Liver (tissue), 9 donors: Measurements from ENCODE around the gene KLHDC10. TPM values are rescaled to one million over a fixed set of nuclear protein-coding genes. Genes with fewer than 3 reads are reported as not detected.

Experiments used
- DNase-seq: peaks from one replicate; pipeline ENCODE4 v3.0.0-alpha.2; 2017; ENCODE audit warnings: low spot score
- H3K27ac ChIP-seq, 2 donors: one replicate each; pipeline ENCODE4 v1.7.0; 2013; ENCODE audit warnings: inconsistent platforms in 2 of 2, low read length in 2 of 2, control low read depth in 1 of 2, low read depth in 1 of 2, mild to moderate bottlenecking in 1 of 2
- H3K27me3 ChIP-seq, 4 donors: one replicate each; pipeline versions ENCODE4 v1.6.1 to v1.7.0; 2013; ENCODE audit warnings: low read length in 3 of 4, inconsistent platforms in 1 of 4, mild to moderate bottlenecking in 1 of 4, moderate library complexity in 1 of 4; ENCODE audit not compliant: control insufficient read depth in 4 of 4, insufficient read depth in 4 of 4
- H3K36me3 ChIP-seq, 4 donors: one replicate each; pipeline versions ENCODE4 v1.6.1 to v1.7.0; 2013; ENCODE audit warnings: low read length in 3 of 4, mild to moderate bottlenecking in 3 of 4, low read depth in 1 of 4, moderate library complexity in 1 of 4; ENCODE audit not compliant: control insufficient read depth in 4 of 4, insufficient read depth in 3 of 4
- H3K4me1 ChIP-seq, 4 donors: one replicate each; pipeline versions ENCODE4 v1.6.1 to v1.7.0; 2013; ENCODE audit warnings: low read length in 3 of 4, mild to moderate bottlenecking in 3 of 4, moderate library complexity in 1 of 4; ENCODE audit not compliant: control insufficient read depth in 4 of 4, insufficient read depth in 4 of 4
- H3K4me3 ChIP-seq, 3 donors: one replicate each; pipeline versions ENCODE4 v1.6.1 to v1.7.0; 2013; ENCODE audit warnings: low read length in 3 of 3, control low read depth in 1 of 3, low read depth in 1 of 3, mild to moderate bottlenecking in 1 of 3
- H3K9ac ChIP-seq, 2 donors: one replicate each; pipeline ENCODE4 v1.7.0; 2013; ENCODE audit warnings: low read length in 2 of 2, mild to moderate bottlenecking in 2 of 2, moderate library complexity in 2 of 2, control low read depth in 1 of 2, low read depth in 1 of 2
- H3K9me3 ChIP-seq, 4 donors: one replicate each; pipeline versions ENCODE4 v1.6.1 to v1.7.0; 2013; ENCODE audit warnings: low read length in 3 of 4; ENCODE audit not compliant: control insufficient read depth in 4 of 4
- ATF3 ChIP-seq: IDR thresholded peaks from 2 replicates; pipeline ENCODE4 v1.6.1; 2016; ENCODE audit warnings: antibody characterized with exemption
- EGR1 ChIP-seq, 2 donors: IDR thresholded peaks; 2 replicates each; pipeline ENCODE4 v1.6.1; 2016 to 2018; ENCODE audit warnings: antibody characterized with exemption in 2 of 2, low read depth in 2 of 2
- FOXA1 ChIP-seq: IDR thresholded peaks from 2 replicates; pipeline ENCODE4 v1.6.1; 2016; ENCODE audit warnings: antibody characterized with exemption
- FOXA2 ChIP-seq: IDR thresholded peaks from 2 replicates; pipeline ENCODE4 v1.6.1; 2016; ENCODE audit warnings: antibody characterized with exemption
- GABPA ChIP-seq, 2 donors: IDR thresholded peaks in 1 of 2; conservative IDR thresholded peaks in 1 of 2; 2 replicates each; pipeline ENCODE4 v1.6.1; 2016; ENCODE audit warnings: antibody characterized with exemption in 2 of 2, mild to moderate bottlenecking in 1 of 2, moderate library complexity in 1 of 2
- HNF4A ChIP-seq, 2 donors: conservative IDR thresholded peaks; 2 replicates each; pipeline ENCODE4 v1.6.1; 2016; ENCODE audit warnings: antibody characterized with exemption in 2 of 2, mild to moderate bottlenecking in 2 of 2
- HNF4G ChIP-seq: IDR thresholded peaks from 2 replicates; pipeline ENCODE4 v1.6.1; 2016; ENCODE audit warnings: antibody characterized with exemption
- MAX ChIP-seq: IDR thresholded peaks from 2 replicates; pipeline ENCODE4 v1.6.1; 2016; ENCODE audit warnings: antibody characterized with exemption
- NR2F2 ChIP-seq: IDR thresholded peaks from 2 replicates; pipeline ENCODE4 v1.6.1; 2016; ENCODE audit warnings: antibody characterized with exemption
- RAD21 ChIP-seq, 2 donors: IDR thresholded peaks; 2 replicates each; pipeline ENCODE4 v1.6.1; 2016; ENCODE audit warnings: antibody characterized with exemption in 2 of 2, mild to moderate bottlenecking in 2 of 2
- RXRA ChIP-seq, 2 donors: IDR thresholded peaks; 2 replicates each; pipeline ENCODE4 v1.6.1; 2017 to 2018; ENCODE audit warnings: antibody characterized with exemption in 2 of 2, mild to moderate bottlenecking in 1 of 2
- SP1 ChIP-seq: IDR thresholded peaks from 2 replicates; pipeline ENCODE4 v1.6.1; 2018; ENCODE audit warnings: antibody characterized with exemption, mild to moderate bottlenecking
- TAF1 ChIP-seq: conservative IDR thresholded peaks from 2 replicates; pipeline ENCODE4 v1.6.1; 2016; ENCODE audit warnings: antibody characterized with exemption, mild to moderate bottlenecking
- YY1 ChIP-seq: IDR thresholded peaks from 2 replicates; pipeline ENCODE4 v1.6.1; 2016; ENCODE audit warnings: antibody characterized with exemption, mild to moderate bottlenecking
- ZBTB33 ChIP-seq: IDR thresholded peaks from 2 replicates; pipeline ENCODE4 v1.6.1; 2016; ENCODE audit warnings: antibody characterized with exemption
- WGBS: extraction: QIAGEN DNeasy Blood & Tissue Kit; methylation state at CpG from one replicate; pipeline ENCODE4 v1.1.7; 2013; 5-methylcytosine and 5-hydroxymethylcytosine counted together
- polyA plus RNA-seq, 2 donors: library from polyadenylated mRNA; stranded (reverse) in 1 of 2; unstranded in 1 of 2; fragments of 200-250 nt in 1 of 2; fragments of >200 nt in 1 of 2; fragmentation: Nextera tagmentation in 1 of 2; extraction: Ambion mirVana in 1 of 2; gene quantifications; one replicate each; pipeline versions ENCODE4 v1.2.1 to v1.2.3, GENCODE V29; 2013 to 2015
- total RNA-seq, 2 donors: library from RNA; depleted of rRNA; stranded (reverse); fragments of >200 nt; gene quantifications; one replicate each; pipeline ENCODE4 v1.2.3, GENCODE V29; 2014
- TF ChIP-seq, protein P1 (sequence below): IDR thresholded peaks from 2 replicates; pipeline ENCODE4 v1.6.1; 2016; ENCODE audit warnings: antibody characterized with exemption, mild to moderate bottlenecking
- donor health status: healthy.
- donor health status: healthy.
- donor health status: healthy.
- donor health status: healthy.
- donor health status: healthy.

KLHDC10 gene
- total and polyA plus RNA-seq, 4 donors, result 10.8 to 31.2 (median 17.4) TPM

DNA sequence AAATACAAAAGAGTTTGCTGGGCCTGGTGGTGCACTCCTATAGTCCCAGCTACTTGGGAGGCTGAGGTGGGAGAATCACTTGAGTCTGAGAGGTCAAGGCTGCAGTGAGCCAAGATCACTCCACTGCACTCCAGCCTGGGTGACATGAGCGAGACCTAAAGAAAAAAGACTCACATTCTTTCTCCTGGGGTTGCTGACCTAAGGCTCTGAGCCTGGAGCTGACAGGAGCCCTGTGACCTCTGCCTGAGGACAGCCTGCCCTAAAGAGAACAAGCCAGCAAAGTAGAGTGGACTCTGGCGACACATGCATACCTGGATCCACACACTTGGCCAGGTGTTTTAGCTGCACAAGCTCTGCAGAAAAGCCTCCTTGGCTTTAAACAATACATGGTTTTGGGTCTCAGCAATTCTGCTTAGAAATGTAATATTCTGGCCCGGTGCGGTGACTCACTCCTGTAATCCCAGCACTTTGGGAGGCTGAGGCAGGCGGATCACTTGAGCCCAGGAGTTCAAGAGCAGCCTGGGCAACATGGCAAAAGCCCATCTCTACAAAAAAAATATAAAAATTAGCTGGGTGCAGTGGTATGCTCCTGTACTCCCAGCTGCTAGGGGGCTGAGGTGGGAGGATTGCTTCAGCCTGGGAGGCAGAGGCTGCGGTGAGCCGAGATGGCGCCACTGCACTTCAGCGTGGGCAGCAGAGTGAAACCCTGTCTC lies 76.5 kb downstream of the KLHDC10 start (continued):
- TF ChIP-seq FOXA2 (no peak), GABPA (IDR thresholded peaks at IDR 0.05 in 1 of 2, conservative IDR thresholded peaks at IDR 0.05 in 1 of 2) (no peak), YY1 (no peak)

- Histone ChIP-seq H3K36me3 (no peaks in the 10 kb centered on the region), H3K4me1 (peaks cover 0 to 2% (median 0%) of the 10 kb centered on the region in 4 donors), H3K4me3 (no peak overlapping the region), H3K9me3 (no peaks in the 10 kb centered on the region), H3K27ac (no peak overlapping the region), H3K9ac (no peak overlapping the region), H3K27me3 (no peaks in the 10 kb centered on the region)
- DNase-seq, result no peak
- TF ChIP-seq ZBTB33, result no peak
- TF ChIP-seq, protein P1, sequence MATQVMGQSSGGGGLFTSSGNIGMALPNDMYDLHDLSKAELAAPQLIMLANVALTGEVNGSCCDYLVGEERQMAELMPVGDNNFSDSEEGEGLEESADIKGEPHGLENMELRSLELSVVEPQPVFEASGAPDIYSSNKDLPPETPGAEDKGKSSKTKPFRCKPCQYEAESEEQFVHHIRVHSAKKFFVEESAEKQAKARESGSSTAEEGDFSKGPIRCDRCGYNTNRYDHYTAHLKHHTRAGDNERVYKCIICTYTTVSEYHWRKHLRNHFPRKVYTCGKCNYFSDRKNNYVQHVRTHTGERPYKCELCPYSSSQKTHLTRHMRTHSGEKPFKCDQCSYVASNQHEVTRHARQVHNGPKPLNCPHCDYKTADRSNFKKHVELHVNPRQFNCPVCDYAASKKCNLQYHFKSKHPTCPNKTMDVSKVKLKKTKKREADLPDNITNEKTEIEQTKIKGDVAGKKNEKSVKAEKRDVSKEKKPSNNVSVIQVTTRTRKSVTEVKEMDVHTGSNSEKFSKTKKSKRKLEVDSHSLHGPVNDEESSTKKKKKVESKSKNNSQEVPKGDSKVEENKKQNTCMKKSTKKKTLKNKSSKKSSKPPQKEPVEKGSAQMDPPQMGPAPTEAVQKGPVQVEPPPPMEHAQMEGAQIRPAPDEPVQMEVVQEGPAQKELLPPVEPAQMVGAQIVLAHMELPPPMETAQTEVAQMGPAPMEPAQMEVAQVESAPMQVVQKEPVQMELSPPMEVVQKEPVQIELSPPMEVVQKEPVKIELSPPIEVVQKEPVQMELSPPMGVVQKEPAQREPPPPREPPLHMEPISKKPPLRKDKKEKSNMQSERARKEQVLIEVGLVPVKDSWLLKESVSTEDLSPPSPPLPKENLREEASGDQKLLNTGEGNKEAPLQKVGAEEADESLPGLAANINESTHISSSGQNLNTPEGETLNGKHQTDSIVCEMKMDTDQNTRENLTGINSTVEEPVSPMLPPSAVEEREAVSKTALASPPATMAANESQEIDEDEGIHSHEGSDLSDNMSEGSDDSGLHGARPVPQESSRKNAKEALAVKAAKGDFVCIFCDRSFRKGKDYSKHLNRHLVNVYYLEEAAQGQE, result no peak
- TF ChIP-seq HNF4A (conservative IDR thresholded peaks at IDR 0.05), result no peak
- no peak for TF ChIP-seq TAF1
- TF ChIP-seq FOXA2, result no peak
- TF ChIP-seq RXRA (IDR thresholded peaks at IDR 0.05), result no peak
- TF ChIP-seq RAD21 (IDR thresholded peaks at IDR 0.05), result no peak
- no peak for TF ChIP-seq NR2F2
- TF ChIP-seq HNF4G, result no peak
- no peak for TF ChIP-seq EGR1 (IDR thresholded peaks at IDR 0.05; ENCODE audit: low read depth in 2 of 2)
- TF ChIP-seq MAX, result no peak
- no peak for TF ChIP-seq SP1
- WGBS, result 97% methylated on average over 14 of the region's 14 CpGs
Measured at GRCh38 chr7:130147710-130148325, 77.5 kb downstream of the KLHDC10 start.

GRCh38 chr7:130148561-130148960 lies 78.2 kb downstream of the KLHDC10 start:
- Histone ChIP-seq H3K4me1 (peaks cover 0 to 2% (median 0%) of the 10 kb centered on the region in 4 donors), H3K9ac (no peak overlapping the region), H3K9me3 (no peaks in the 10 kb centered on the region), H3K36me3 (no peaks in the 10 kb centered on the region), H3K27me3 (no peaks in the 10 kb centered on the region), H3K4me3 (no peak overlapping the region), H3K27ac (no peak overlapping the region)
- 81% methylated on average over 9 of the region's 9 CpGs for WGBS
- no peak for DNase-seq
- no peak for TF ChIP-seq RXRA (IDR thresholded peaks at IDR 0.05)
- no peak for TF ChIP-seq HNF4G
- TF ChIP-seq EGR1 (IDR thresholded peaks at IDR 0.05; ENCODE audit: low read depth in 2 of 2), result no peak
- TF ChIP-seq FOXA1, result no peak
- TF ChIP-seq RAD21 (IDR thresholded peaks at IDR 0.05), result no peak
- TF ChIP-seq GABPA (IDR thresholded peaks at IDR 0.05 in 1 of 2, conservative IDR thresholded peaks at IDR 0.05 in 1 of 2), result no peak
- TF ChIP-seq FOXA2, result no peak
- TF ChIP-seq, protein P1, result no peak
- no peak for TF ChIP-seq NR2F2
- TF ChIP-seq HNF4A (conservative IDR thresholded peaks at IDR 0.05), result no peak
- no peak for TF ChIP-seq ATF3
- no peak for TF ChIP-seq YY1
- no peak for TF ChIP-seq MAX
